ENCODE measurements around the gene STRIP2. TPM values are rescaled to one million over a fixed set of nuclear protein-coding genes. Genes with fewer than 3 reads are reported as not detected.

Gene STRIP2
- total and polyA plus RNA-seq, 9 of the 15 experiments (the other 6 are each of a cell fraction or from before 2014, with no cell fraction given), result 10.1 to 81.8 (median 42.3) TPM

DNA sequence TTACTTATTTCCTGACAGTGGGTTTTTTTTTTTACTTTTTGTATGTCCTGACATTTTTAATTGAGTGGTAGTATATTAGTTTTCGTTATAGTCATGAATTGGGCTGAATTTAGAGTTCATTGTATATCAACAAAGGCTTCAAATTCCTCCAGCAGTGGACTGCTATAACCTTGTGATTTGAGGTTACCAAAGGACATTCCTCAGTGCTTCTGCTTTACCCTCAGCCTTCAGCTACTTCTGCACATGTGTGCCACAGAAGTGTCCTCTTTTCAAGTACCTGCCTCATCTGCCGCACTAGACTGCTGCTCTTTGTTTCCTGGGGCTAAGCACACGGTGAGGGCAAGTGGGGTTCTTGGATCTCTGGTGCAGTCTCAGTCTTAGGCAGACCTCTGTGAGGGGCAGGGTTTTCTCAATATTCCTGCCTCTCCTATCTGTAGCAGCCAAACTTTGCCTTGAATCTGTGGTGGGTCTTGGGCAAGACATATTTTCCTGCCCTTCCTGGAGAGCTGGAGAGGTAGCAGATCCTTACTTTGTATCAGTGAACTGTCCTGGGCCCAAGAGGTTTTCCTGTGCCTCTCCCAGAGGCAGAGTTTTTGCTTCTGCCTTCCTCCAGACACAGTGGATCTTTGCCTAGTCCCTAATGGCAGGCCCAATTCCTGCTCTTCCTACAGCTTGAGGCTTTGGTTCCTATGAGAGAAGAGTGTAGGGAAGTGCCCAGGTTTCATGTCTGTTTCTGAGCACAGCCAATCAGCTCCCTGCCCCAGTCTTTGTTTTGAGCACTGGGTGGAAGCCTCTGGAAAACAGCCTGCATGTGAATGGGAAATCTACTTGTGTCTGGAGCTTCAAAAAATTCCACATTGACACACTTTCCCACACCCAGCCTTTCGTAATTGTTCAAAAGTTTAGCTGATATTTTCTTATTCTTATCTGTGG lies 39.0 kb upstream of the STRIP2 start:
- Histone ChIP-seq H3K36me3 (ENCODE audit: control insufficient read depth, insufficient read depth, low read length) (no peaks in the 10 kb centered on the region; the same call in 2 of the 3 replicates), H3K4me3 (no peak overlapping the region), H4K20me1 (replicated peaks; ENCODE audit: control insufficient read depth, insufficient read depth, low read length) (no peaks in the 10 kb centered on the region), H3K27ac (ENCODE audit: extremely low read depth, low read depth, low read length) (no peak overlapping the region), H3K9me3 (replicated peaks; ENCODE audit: control insufficient read depth, insufficient read depth, low read depth, low read length) (no peaks in the 10 kb centered on the region), H3K79me2 (ENCODE audit: control insufficient read depth, insufficient read depth, low read length) (no peaks in the 10 kb centered on the region), H2AFZ (ENCODE audit: low read depth, low read length) (peak overlapping the region; percentile 72), H3K27me3 (ENCODE audit: control insufficient read depth in 2 of 2, insufficient read depth in 2 of 2, low read length in 2 of 2) (no peaks in the 10 kb centered on the region), H3K4me1 (replicated peaks in 1 of 2; ENCODE audit: control insufficient read depth in 2 of 2, insufficient read depth in 2 of 2, low read length in 2 of 2) (peaks cover 0 to 5% of the 10 kb centered on the region in 2 experiments; a peak in 3 of 5 replicates), H3K9ac (ENCODE audit: insufficient read depth in 1 of 2, low read depth in 2 of 2, low read length in 2 of 2) (peak overlapping the region in 1 of 2 experiments; percentile 71; a peak in 1 of 4 replicates), H3K9me1 (ENCODE audit: control insufficient read depth, insufficient read depth, low read length) (no peaks in the 10 kb centered on the region), H3K4me2 (ENCODE audit: insufficient read depth, low read length) (no peak overlapping the region)
- intact Hi-C loops (cut with micrococcal nuclease), result no loop called here
- ATAC-seq (peak; percentile 65), DNase-seq (ENCODE audit: extremely low read depth in 1 of 4, low spot score in 3 of 4) (no peak), FAIRE-seq (no peak)
- CTCF ChIA-PET (ENCODE audit: low intra/inter-chr PET ratio), result no interaction called here
- in situ Hi-C loops (cut with MboI), result no loop called here
- no TSS peak for BruUV-seq (replicated peaks)
- POLR2A ChIA-PET, result interaction anchor here (0.7 to 1.3 kb wide), 5 partner anchors 15 to 57 kb away, joined by 3 to 4 read pairs (median 3); no protein-coding TSS in a partner anchor
- WGBS (ENCODE audit: insufficient coverage, low coverage, missing lambda C conversion rate), result 35% methylated on average over 4 of the region's 4 CpGs
- no peak for TF ChIP-seq EHMT2 (IDR thresholded peaks at IDR 0.05)
- no peak for TF ChIP-seq ZNF212 (CRISPR knock-in tag; IDR thresholded peaks at IDR 0.05)
- no peak for TF ChIP-seq POU5F1 (IDR thresholded peaks at IDR 0.05; ENCODE audit: borderline replicate concordance, low read depth, low read length, partially characterized antibody)
- TF ChIP-seq, protein P1, sequence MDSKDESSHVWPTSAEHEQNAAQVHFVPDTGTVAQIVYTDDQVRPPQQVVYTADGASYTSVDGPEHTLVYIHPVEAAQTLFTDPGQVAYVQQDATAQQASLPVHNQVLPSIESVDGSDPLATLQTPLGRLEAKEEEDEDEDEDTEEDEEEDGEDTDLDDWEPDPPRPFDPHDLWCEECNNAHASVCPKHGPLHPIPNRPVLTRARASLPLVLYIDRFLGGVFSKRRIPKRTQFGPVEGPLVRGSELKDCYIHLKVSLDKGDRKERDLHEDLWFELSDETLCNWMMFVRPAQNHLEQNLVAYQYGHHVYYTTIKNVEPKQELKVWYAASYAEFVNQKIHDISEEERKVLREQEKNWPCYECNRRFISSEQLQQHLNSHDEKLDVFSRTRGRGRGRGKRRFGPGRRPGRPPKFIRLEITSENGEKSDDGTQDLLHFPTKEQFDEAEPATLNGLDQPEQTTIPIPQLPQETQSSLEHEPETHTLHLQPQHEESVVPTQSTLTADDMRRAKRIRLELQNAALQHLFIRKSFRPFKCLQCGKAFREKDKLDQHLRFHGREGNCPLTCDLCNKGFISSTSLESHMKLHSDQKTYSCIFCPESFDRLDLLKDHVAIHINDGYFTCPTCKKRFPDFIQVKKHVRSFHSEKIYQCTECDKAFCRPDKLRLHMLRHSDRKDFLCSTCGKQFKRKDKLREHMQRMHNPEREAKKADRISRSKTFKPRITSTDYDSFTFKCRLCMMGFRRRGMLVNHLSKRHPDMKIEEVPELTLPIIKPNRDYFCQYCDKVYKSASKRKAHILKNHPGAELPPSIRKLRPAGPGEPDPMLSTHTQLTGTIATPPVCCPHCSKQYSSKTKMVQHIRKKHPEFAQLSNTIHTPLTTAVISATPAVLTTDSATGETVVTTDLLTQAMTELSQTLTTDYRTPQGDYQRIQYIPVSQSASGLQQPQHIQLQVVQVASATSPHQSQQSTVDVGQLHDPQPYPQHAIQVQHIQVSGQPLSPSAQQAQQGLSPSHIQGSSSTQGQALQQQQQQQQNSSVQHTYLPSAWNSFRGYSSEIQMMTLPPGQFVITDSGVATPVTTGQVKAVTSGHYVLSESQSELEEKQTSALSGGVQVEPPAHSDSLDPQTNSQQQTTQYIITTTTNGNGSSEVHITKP (IDR thresholded peaks at IDR 0.05; ENCODE audit: partially characterized antibody), result peak; percentile 36
- TF ChIP-seq, protein P2, sequence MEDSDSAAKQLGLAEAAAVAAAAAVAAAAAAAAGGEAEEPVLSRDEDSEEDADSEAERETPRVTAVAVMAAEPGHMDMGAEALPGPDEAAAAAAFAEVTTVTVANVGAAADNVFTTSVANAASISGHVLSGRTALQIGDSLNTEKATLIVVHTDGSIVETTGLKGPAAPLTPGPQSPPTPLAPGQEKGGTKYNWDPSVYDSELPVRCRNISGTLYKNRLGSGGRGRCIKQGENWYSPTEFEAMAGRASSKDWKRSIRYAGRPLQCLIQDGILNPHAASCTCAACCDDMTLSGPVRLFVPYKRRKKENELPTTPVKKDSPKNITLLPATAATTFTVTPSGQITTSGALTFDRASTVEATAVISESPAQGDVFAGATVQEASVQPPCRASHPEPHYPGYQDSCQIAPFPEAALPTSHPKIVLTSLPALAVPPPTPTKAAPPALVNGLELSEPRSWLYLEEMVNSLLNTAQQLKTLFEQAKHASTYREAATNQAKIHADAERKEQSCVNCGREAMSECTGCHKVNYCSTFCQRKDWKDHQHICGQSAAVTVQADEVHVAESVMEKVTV (CRISPR knock-in tag; IDR thresholded peaks at IDR 0.05), result no peak
- no peak for TF ChIP-seq CBX2 (IDR thresholded peaks at IDR 0.05; ENCODE audit: insufficient read depth, low read length, poor library complexity, severe bottlenecking)
- TF ChIP-seq, protein P3, sequence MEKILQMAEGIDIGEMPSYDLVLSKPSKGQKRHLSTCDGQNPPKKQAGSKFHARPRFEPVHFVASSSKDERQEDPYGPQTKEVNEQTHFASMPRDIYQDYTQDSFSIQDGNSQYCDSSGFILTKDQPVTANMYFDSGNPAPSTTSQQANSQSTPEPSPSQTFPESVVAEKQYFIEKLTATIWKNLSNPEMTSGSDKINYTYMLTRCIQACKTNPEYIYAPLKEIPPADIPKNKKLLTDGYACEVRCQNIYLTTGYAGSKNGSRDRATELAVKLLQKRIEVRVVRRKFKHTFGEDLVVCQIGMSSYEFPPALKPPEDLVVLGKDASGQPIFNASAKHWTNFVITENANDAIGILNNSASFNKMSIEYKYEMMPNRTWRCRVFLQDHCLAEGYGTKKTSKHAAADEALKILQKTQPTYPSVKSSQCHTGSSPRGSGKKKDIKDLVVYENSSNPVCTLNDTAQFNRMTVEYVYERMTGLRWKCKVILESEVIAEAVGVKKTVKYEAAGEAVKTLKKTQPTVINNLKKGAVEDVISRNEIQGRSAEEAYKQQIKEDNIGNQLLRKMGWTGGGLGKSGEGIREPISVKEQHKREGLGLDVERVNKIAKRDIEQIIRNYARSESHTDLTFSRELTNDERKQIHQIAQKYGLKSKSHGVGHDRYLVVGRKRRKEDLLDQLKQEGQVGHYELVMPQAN (IDR thresholded peaks at IDR 0.05; ENCODE audit: borderline replicate concordance), result no peak
- no peak for TF ChIP-seq RBFOX2 (IDR thresholded peaks at IDR 0.05; ENCODE audit: low read depth, low read length)
- no peak for TF ChIP-seq TCF3 (CRISPR knock-in tag; IDR thresholded peaks at IDR 0.05)
- TF ChIP-seq, protein P4, sequence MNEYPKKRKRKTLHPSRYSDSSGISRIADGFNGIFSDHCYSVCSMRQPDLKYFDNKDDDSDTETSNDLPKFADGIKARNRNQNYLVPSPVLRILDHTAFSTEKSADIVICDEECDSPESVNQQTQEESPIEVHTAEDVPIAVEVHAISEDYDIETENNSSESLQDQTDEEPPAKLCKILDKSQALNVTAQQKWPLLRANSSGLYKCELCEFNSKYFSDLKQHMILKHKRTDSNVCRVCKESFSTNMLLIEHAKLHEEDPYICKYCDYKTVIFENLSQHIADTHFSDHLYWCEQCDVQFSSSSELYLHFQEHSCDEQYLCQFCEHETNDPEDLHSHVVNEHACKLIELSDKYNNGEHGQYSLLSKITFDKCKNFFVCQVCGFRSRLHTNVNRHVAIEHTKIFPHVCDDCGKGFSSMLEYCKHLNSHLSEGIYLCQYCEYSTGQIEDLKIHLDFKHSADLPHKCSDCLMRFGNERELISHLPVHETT (CRISPR knock-in tag; conservative IDR thresholded peaks at IDR 0.05 in 1 of 2, IDR thresholded peaks at IDR 0.05 in 1 of 2), result 0 out of 4 replicates have a peak, but pooled peaks of 1 of the 2 experiments have one; percentile 28

Data from K562 (cell line).